ENCODE data around the gene PDSS2. TPM values are rescaled to one million over a fixed set of nuclear protein-coding genes. Genes with fewer than 3 reads are reported as not detected.
A peak's percentile ranks its signal among the peaks of the same experiment; 100 is the strongest.

PDSS2 gene
- total RNA-seq, 1 experiment from 2014 or later, result 12.1 TPM

GRCh38 chr6:107218142-107218541 lies 241.2 kb downstream of the PDSS2 start:
- Histone ChIP-seq H2BK120ac (ENCODE audit: low read depth, low read length, poor library complexity, severe bottlenecking) (no peak overlapping the region), H2AFZ (ENCODE audit: low read length) (no peak overlapping the region), H4K5ac (ENCODE audit: insufficient read length, low read depth, low read length) (no peak overlapping the region), H3T11ph (ENCODE audit: low read length) (no peak overlapping the region), H2BK5ac (ENCODE audit: insufficient read length, low read length) (no peak overlapping the region), H2AK5ac (ENCODE audit: insufficient read length, low read length) (no peak overlapping the region), H3K9ac (ENCODE audit: extremely low read depth, insufficient read length, low read length) (no peak overlapping the region), H3K27ac (ENCODE audit: insufficient read length, low read depth, low read length) (no peak overlapping the region), H3K27me3 (ENCODE audit: insufficient read depth, low read length) (no peaks in the 10 kb centered on the region), H3K4me1 (ENCODE audit: insufficient read depth, low read length) (no peaks in the 10 kb centered on the region), H3K23me2 (ENCODE audit: insufficient read length, low read depth, low read length, poor library complexity, severe bottlenecking) (no peaks in the 10 kb centered on the region), H3K79me1 (ENCODE audit: insufficient read depth, low read depth, low read length, poor library complexity, severe bottlenecking) (no peaks in the 10 kb centered on the region), H3K18ac (ENCODE audit: insufficient read length, low read depth, low read length) (no peak overlapping the region), H3K4me2 (ENCODE audit: insufficient read depth, insufficient read length, low read length) (no peak overlapping the region), H4K91ac (ENCODE audit: insufficient read length, low read depth, low read length) (no peak overlapping the region), H4K8ac (replicated peaks; ENCODE audit: insufficient read length, low read depth, low read length) (no peak overlapping the region), H2BK12ac (ENCODE audit: insufficient read length, low read depth, low read length) (no peak overlapping the region), H2BK20ac (ENCODE audit: low read depth, low read length, poor library complexity, severe bottlenecking) (no peak overlapping the region), H3K14ac (ENCODE audit: insufficient read depth, low read length) (no peak overlapping the region), H3K23ac (ENCODE audit: insufficient read length, low read depth, low read length) (no peak overlapping the region), H3K56ac (ENCODE audit: insufficient read length, low read depth, low read length) (no peak overlapping the region), H2BK15ac (ENCODE audit: low read depth, low read length) (no peak overlapping the region), H3K79me2 (ENCODE audit: insufficient read depth, low read length) (no peaks in the 10 kb centered on the region), H3K9me3 (ENCODE audit: control insufficient read depth, low read depth, low read length) (no peaks in the 10 kb centered on the region), H4K20me1 (ENCODE audit: control insufficient read depth, insufficient read depth, insufficient read length) (no peaks in the 10 kb centered on the region), H3K4ac (ENCODE audit: low read depth, low read length) (no peak overlapping the region)
- TF ChIP-seq CTCF (conservative IDR thresholded peaks at IDR 0.05), result peak; percentile 38
- Mint-ChIP-seq H3K27ac (no peak overlapping the region; a peak in 2 of 7 replicates), H3K4me3 (no peak overlapping the region), H3K36me3 (ENCODE audit: insufficient read depth in 1 of 3, low read depth in 3 of 3) (no peaks in the 10 kb centered on the region), H3K4me1 (peaks cover 20 to 24% of the 10 kb centered on the region in 2 experiments), H3K9me3 (no peaks in the 10 kb centered on the region), H3K27me3 (ENCODE audit: low read depth) (no peaks in the 10 kb centered on the region; the same call in 1 of the 2 replicates)
- no peak for DNase-seq
- WGBS (ENCODE audit: extremely low coverage, insufficient read length, low lambda C conversion rate), result no CpG with 5 or more reads among the region's 2 CpGs
